ENCODE measurements around the gene ZWILCH. TPM values are rescaled to one million over a fixed set of nuclear protein-coding genes. Genes with fewer than 3 reads are reported as not detected.
A peak's percentile ranks its signal among the peaks of the same experiment; 100 is the strongest.

ZWILCH gene
- total and polyA plus RNA-seq, 9 of the 15 experiments (the other 6 are each of a cell fraction or from before 2014, with no cell fraction given), result 32.8 to 94.2 (median 52.1) TPM

DNA sequence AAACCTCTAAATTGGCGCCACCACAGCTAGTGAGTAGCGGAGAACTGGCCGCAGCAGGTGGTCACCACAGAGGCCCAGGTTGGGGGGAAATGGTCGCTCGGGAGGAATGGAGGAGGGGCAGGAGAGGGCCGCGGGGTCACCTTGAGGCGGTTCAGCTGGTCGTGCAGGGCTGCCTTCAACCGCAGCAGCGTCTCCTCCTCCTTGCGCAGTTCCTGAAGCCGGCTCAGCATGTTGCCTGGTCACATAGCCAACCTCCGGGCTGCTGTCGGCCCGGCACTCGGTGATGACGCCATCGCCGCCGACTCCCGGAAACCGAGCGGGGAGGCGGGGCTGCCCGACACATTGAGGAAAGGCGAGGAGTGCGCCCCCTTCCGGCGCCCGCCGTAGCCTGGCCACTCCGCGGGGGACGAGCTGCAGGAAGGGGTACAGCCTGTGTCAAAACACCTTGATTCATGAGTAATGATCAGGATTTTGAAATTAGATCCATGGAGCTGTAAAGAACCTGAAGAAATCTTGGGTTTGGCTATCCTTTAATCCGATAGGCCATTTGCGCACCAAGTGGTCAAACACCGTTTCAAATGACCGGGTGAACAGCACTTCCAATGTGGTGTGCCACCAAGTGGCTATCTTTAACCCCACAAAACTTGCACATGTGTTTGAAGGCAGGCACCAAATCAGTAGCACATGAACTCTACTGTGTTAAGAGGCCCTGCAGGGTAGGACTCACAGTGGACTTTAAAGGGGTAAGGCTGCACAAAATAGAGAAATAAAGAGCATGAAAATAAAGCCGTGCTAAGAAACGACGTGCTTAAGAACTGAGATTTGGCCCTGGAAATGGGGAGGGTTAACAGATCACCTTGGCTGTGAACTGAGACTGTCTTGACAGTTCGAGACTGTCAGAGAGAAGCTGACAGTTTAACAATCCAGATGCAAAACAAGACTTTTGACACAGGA is 7.3 kb upstream of the ZWILCH start, which contains the start of gene SNAPC5 (continued):
- TF ChIP-seq MIER1 (IDR thresholded peaks at IDR 0.05; ENCODE audit: low read depth) (peak; percentile 1; the same call in 1 of the 2 replicates), KLF13 (tag; IDR thresholded peaks at IDR 0.05; ENCODE audit: borderline replicate concordance, low read depth) (peak; percentile 86), MGA (IDR thresholded peaks at IDR 0.05) (peak; percentile 47; the same call in 1 of the 2 replicates), TCF7L2 (IDR thresholded peaks at IDR 0.05; ENCODE audit: low read depth, low read length) (no peak), STAT5A (IDR thresholded peaks at IDR 0.05; ENCODE audit: borderline replicate concordance, low read length) (peak; percentile 41), MCM3 (IDR thresholded peaks at IDR 0.05) (no peak), ZNF395 (CRISPR knock-in tag; IDR thresholded peaks at IDR 0.05) (peak; percentile 95), MTA2 (IDR thresholded peaks at IDR 0.05; ENCODE audit: low read depth) (peak; percentile 43; the same call in 1 of the 2 replicates), POLR2H (tag; IDR thresholded peaks at IDR 0.05; ENCODE audit: low read depth) (peak; percentile 88), CREB1 (IDR thresholded peaks at IDR 0.05) (peak; percentile 97), CREB1 (CRISPR knock-in tag; IDR thresholded peaks at IDR 0.05) (peak; percentile 98), MAFK (IDR thresholded peaks at IDR 0.05; ENCODE audit: low read length) (no peak)
- TF ChIP-seq, protein P1, sequence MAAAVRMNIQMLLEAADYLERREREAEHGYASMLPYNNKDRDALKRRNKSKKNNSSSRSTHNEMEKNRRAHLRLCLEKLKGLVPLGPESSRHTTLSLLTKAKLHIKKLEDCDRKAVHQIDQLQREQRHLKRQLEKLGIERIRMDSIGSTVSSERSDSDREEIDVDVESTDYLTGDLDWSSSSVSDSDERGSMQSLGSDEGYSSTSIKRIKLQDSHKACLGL (CRISPR knock-in tag; IDR thresholded peaks at IDR 0.05; ENCODE audit: borderline replicate concordance, poor library complexity, severe bottlenecking), result peak; percentile 57
